Measurements from ENCODE around the gene APOB. TPM values are rescaled to one million over a fixed set of nuclear protein-coding genes. Genes with fewer than 3 reads are reported as not detected.

APOB gene
- total and polyA plus RNA-seq, 2 of the 13 experiments (the other 11 are each of a cell fraction or from before 2014, with no cell fraction given) = 1,569 to 2,515 TPM

DNA sequence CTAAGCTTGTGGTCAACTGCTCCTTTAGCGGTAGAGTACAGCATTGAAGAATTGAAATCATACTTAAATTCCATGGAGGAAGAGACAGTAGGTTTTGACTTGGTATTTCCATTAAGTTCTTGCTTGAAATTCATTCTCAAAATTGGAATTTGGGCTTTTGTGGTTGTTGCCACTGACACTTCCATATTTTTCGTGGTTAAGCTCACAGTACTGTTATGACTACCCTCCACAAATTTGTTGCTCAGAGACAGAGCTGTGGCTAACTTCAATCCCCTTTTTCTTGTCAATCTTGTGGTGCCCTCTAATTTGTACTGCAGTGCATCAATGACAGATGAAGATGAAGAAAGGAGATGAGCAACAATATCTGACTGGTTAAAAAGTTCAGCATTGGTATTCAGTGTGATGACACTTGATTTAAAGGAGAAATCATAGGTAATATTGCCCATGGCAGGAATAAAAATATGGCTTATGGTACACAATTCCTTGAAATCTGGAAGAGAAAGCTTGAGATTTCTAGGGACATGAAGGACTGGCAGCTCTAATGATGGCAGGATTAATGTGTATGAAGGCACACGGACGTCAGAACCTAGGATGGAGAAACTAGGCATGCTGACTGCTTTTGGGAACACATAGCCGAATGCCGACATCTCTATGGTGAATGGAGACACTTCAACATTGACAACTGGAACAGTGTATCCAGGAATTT lies 37.3 kb downstream of the APOB start:
- ATAC-seq (peak; percentile 4), DNase-seq (ENCODE audit: low spot score) (no peak), FAIRE-seq (no peak)
- intact Hi-C loops (cut with micrococcal nuclease; ENCODE audit: unreplicated experiment) (loop anchor here (10.0 kb wide), 1 partner anchor 412 kb away; no protein-coding TSS in a partner anchor), in situ Hi-C loops (cut with HindIII; ENCODE audit: extremely low pct_ligation_motif_present, low pct_unique_long_range_greater_than_20kb) (no loop called here)
- H3K4me1 ChIP-seq (ENCODE audit: insufficient read depth, low read length) = peaks cover 36% of the 10 kb centered on the region
- H2AFZ ChIP-seq (ENCODE audit: low read length) = no peak overlapping the region
- ChIA-PET POLR2A (interaction anchor here (1.4 to 13.6 kb wide), 5 partner anchors 8 to 155 kb away, joined by 4 to 119 read pairs (median 6); no protein-coding TSS in a partner anchor), CTCF (ENCODE audit: low intra/inter-chr PET ratio, low total read pairs) (no interaction called here)
- H3K9ac ChIP-seq (ENCODE audit: insufficient read depth, low read depth, low read length) = no peak overlapping the region
- H3K4me2 ChIP-seq (ENCODE audit: low read depth, low read length) = no peak overlapping the region
- H4K20me1 ChIP-seq (ENCODE audit: insufficient read depth, low read length) = peaks cover 100% of the 10 kb centered on the region
- 90% methylated on average over 6 of the region's 6 CpGs for WGBS (ENCODE audit: low lambda C conversion rate)
- H3K27me3 ChIP-seq (ENCODE audit: control insufficient read depth in 1 of 2, insufficient read depth in 2 of 2, low read length in 2 of 2) = no peaks in the 10 kb centered on the region
- no peaks in the 10 kb centered on the region; the same call in 1 of the 2 replicates for H3K9me3 ChIP-seq (ENCODE audit: low read length)
- peaks cover 51 to 98% of the 10 kb centered on the region in 2 experiments for H3K36me3 ChIP-seq (replicated peaks in 1 of 2; ENCODE audit: control insufficient read depth in 1 of 2, insufficient read depth in 2 of 2, low read length in 2 of 2)
- BruUV-seq (replicated peaks) = no TSS peak
- no peak overlapping the region for H3K4me3 ChIP-seq (replicated peaks in 1 of 3; ENCODE audit: insufficient read depth in 1 of 3, low read depth in 2 of 3, low read length in 3 of 3)
- H3K27ac ChIP-seq (ENCODE audit: extremely low read length, insufficient read depth, low read length) = no peak overlapping the region
- peaks cover 13% of the 10 kb centered on the region for H3K79me2 ChIP-seq (ENCODE audit: insufficient read depth, low read length)
- TF ChIP-seq FOXC1 (CRISPR knock-in tag; IDR thresholded peaks at IDR 0.05; ENCODE audit: borderline replicate concordance) (peak; percentile 65; the same call in 1 of the 2 replicates), RFXAP (CRISPR knock-in tag; IDR thresholded peaks at IDR 0.05; ENCODE audit: borderline replicate concordance) (0 out of 2 replicates have a peak, but pooled peaks have one; percentile 35), STAT5B (CRISPR knock-in tag; IDR thresholded peaks at IDR 0.05) (peak; percentile 44; the same call in 1 of the 2 replicates), NR2F2 (IDR thresholded peaks at IDR 0.05; ENCODE audit: borderline replicate concordance, low read depth) (peak; percentile 47; the same call in 1 of the 2 replicates), GTF2F1 (IDR thresholded peaks at IDR 0.05; ENCODE audit: low read length) (peak; percentile 37; the same call in 1 of the 2 replicates), ZNF747 (CRISPR knock-in tag; IDR thresholded peaks at IDR 0.05; ENCODE audit: borderline replicate concordance) (peak; percentile 65; the same call in 1 of the 2 replicates), ZNF672 (CRISPR knock-in tag; IDR thresholded peaks at IDR 0.05) (peak; percentile 85; the same call in 1 of the 2 replicates)
- TF ChIP-seq, protein P1, sequence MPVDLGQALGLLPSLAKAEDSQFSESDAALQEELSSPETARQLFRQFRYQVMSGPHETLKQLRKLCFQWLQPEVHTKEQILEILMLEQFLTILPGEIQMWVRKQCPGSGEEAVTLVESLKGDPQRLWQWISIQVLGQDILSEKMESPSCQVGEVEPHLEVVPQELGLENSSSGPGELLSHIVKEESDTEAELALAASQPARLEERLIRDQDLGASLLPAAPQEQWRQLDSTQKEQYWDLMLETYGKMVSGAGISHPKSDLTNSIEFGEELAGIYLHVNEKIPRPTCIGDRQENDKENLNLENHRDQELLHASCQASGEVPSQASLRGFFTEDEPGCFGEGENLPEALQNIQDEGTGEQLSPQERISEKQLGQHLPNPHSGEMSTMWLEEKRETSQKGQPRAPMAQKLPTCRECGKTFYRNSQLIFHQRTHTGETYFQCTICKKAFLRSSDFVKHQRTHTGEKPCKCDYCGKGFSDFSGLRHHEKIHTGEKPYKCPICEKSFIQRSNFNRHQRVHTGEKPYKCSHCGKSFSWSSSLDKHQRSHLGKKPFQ (CRISPR knock-in tag; IDR thresholded peaks at IDR 0.05; ENCODE audit: insufficient replicate concordance) = peak; percentile 73
- TF ChIP-seq, protein P2, sequence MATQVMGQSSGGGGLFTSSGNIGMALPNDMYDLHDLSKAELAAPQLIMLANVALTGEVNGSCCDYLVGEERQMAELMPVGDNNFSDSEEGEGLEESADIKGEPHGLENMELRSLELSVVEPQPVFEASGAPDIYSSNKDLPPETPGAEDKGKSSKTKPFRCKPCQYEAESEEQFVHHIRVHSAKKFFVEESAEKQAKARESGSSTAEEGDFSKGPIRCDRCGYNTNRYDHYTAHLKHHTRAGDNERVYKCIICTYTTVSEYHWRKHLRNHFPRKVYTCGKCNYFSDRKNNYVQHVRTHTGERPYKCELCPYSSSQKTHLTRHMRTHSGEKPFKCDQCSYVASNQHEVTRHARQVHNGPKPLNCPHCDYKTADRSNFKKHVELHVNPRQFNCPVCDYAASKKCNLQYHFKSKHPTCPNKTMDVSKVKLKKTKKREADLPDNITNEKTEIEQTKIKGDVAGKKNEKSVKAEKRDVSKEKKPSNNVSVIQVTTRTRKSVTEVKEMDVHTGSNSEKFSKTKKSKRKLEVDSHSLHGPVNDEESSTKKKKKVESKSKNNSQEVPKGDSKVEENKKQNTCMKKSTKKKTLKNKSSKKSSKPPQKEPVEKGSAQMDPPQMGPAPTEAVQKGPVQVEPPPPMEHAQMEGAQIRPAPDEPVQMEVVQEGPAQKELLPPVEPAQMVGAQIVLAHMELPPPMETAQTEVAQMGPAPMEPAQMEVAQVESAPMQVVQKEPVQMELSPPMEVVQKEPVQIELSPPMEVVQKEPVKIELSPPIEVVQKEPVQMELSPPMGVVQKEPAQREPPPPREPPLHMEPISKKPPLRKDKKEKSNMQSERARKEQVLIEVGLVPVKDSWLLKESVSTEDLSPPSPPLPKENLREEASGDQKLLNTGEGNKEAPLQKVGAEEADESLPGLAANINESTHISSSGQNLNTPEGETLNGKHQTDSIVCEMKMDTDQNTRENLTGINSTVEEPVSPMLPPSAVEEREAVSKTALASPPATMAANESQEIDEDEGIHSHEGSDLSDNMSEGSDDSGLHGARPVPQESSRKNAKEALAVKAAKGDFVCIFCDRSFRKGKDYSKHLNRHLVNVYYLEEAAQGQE (IDR thresholded peaks at IDR 0.05; ENCODE audit: borderline replicate concordance in 1 of 2, low read depth in 1 of 2, low read length in 2 of 2) = no peak; a peak in 1 of 4 replicates
- TF ChIP-seq, protein P3, sequence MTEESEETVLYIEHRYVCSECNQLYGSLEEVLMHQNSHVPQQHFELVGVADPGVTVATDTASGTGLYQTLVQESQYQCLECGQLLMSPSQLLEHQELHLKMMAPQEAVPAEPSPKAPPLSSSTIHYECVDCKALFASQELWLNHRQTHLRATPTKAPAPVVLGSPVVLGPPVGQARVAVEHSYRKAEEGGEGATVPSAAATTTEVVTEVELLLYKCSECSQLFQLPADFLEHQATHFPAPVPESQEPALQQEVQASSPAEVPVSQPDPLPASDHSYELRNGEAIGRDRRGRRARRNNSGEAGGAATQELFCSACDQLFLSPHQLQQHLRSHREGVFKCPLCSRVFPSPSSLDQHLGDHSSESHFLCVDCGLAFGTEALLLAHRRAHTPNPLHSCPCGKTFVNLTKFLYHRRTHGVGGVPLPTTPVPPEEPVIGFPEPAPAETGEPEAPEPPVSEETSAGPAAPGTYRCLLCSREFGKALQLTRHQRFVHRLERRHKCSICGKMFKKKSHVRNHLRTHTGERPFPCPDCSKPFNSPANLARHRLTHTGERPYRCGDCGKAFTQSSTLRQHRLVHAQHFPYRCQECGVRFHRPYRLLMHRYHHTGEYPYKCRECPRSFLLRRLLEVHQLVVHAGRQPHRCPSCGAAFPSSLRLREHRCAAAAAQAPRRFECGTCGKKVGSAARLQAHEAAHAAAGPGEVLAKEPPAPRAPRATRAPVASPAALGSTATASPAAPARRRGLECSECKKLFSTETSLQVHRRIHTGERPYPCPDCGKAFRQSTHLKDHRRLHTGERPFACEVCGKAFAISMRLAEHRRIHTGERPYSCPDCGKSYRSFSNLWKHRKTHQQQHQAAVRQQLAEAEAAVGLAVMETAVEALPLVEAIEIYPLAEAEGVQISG (CRISPR knock-in tag; IDR thresholded peaks at IDR 0.05) = peak; percentile 71

Measured in HepG2 (cell line).